K562 (cell line): ENCODE results near the gene NLGN2. TPM values are rescaled to one million over a fixed set of nuclear protein-coding genes. Genes with fewer than 3 reads are reported as not detected.

Experiments
- ATAC-seq: fragments of 200-7000 bp; cut with Tn5 transposase; 3 replicates; pipeline ENCODE4 v1.9.1; 2020; ENCODE audit warnings: moderate library complexity
- BruUV-seq: library from RNA; stranded (reverse); fragments of 400-500 nt; replicated peaks from 2 replicates; lab custom pipeline; 2021; lab: Mats Ljungman, UMichigan
- CTCF ChIA-PET: fragments of 300-600 bp; formaldehyde crosslinking; extraction: SDS; loops from one replicate; lab custom pipeline; 2021; ENCODE audit warnings: low intra/inter-chr PET ratio; lab: Yijun Ruan, JAX
- POLR2A ChIA-PET: fragments of 300-600, 350-650 bp; sonication (Branson Sonifier 250); formaldehyde crosslinking; extraction: SDS; loops from one replicate; lab custom pipeline; 2021; ENCODE audit warnings: antibody characterized with exemption, inconsistent platforms; lab: Yijun Ruan, JAX
- DNase-seq, 4 experiments: peaks; one replicate each; pipeline versions ENCODE4 v3.0.0 to v3.0.0-alpha.2; 2011 to 2018; ENCODE audit warnings: low spot score in 3 of 4, mixed read lengths in 3 of 4; ENCODE audit errors: extremely low read depth in 1 of 4
- FAIRE-seq: peaks from 2 replicates; lab custom pipeline; 2011; peaks lifted over from hg19 to GRCh38; lab: Jason Lieb, UNC
- H2AFZ ChIP-seq: 2 replicates; pipeline ENCODE4 v1.6.0; 2011; ENCODE audit warnings: low read depth, low read length, control low read depth, inconsistent platforms
- H3K27ac ChIP-seq: fragments of 200-600 bp; 3 replicates; pipeline ENCODE4 v1.8.0; 2011; ENCODE audit warnings: low read depth, mild to moderate bottlenecking, control low read depth, inconsistent platforms, low read length, moderate library complexity, mixed read lengths; ENCODE audit errors: extremely low read depth
- H3K27me3 ChIP-seq, 2 experiments: fragments of 300-600 bp in 1 of 2; 2 replicates in 1 of 2; 3 replicates in 1 of 2; pipeline versions ENCODE4 v1.6.0 to v1.8.0; 2011; ENCODE audit warnings: inconsistent platforms in 2 of 2, low read length in 2 of 2, mild to moderate bottlenecking in 1 of 2, mixed read lengths in 1 of 2, moderate library complexity in 1 of 2; ENCODE audit not compliant: control insufficient read depth in 2 of 2, insufficient read depth in 2 of 2
- H3K36me3 ChIP-seq: fragments of 300-600 bp; 3 replicates; pipeline ENCODE4 v1.8.0; 2011; ENCODE audit warnings: mild to moderate bottlenecking, low read length, inconsistent platforms; ENCODE audit not compliant: control insufficient read depth, insufficient read depth
- H3K4me1 ChIP-seq, 2 experiments: fragments of 200-600 bp in 1 of 2; replicated peaks in 1 of 2; 2 replicates in 1 of 2; 3 replicates in 1 of 2; pipeline versions ENCODE4 v1.5.1 to v1.8.0; 2011; ENCODE audit warnings: inconsistent platforms in 2 of 2, low read length in 2 of 2, mild to moderate bottlenecking in 1 of 2, mixed read lengths in 1 of 2, moderate library complexity in 1 of 2; ENCODE audit not compliant: control insufficient read depth in 2 of 2, insufficient read depth in 2 of 2
- H3K4me2 ChIP-seq: 2 replicates; pipeline ENCODE4 v1.6.1; 2011; ENCODE audit warnings: low read length, control low read depth, inconsistent platforms, mixed read lengths; ENCODE audit not compliant: insufficient read depth
- H3K4me3 ChIP-seq: fragments of 200-600 bp; sonication (generic), shearing (Covaris generic); 2 replicates; pipeline ENCODE4 v1.5.1; 2016; ENCODE audit warnings: control low read depth, inconsistent platforms
- H3K79me2 ChIP-seq: fragments of 200-600 bp; 3 replicates; pipeline ENCODE4 v1.8.0; 2011; ENCODE audit warnings: low read length, inconsistent platforms; ENCODE audit not compliant: control insufficient read depth, insufficient read depth
- H3K9ac ChIP-seq, 2 experiments: 2 replicates each; pipeline versions ENCODE4 v1.6.0 to v1.6.1; 2011; ENCODE audit warnings: low read depth in 2 of 2, low read length in 2 of 2, control low read depth in 1 of 2, inconsistent platforms in 1 of 2, mild to moderate bottlenecking in 1 of 2, mixed read lengths in 1 of 2; ENCODE audit not compliant: insufficient read depth in 1 of 2
- H3K9me1 ChIP-seq: one replicate; pipeline ENCODE4 v1.6.0; 2011; ENCODE audit warnings: inconsistent platforms, mild to moderate bottlenecking, low read length, moderate library complexity; ENCODE audit not compliant: control insufficient read depth, insufficient read depth
- H3K9me3 ChIP-seq: replicated peaks from 2 replicates; pipeline ENCODE4 v1.5.1; 2011; ENCODE audit warnings: low read depth, low read length, inconsistent platforms; ENCODE audit not compliant: control insufficient read depth, insufficient read depth
- H4K20me1 ChIP-seq: replicated peaks from 2 replicates; pipeline ENCODE4 v1.6.1; 2011; ENCODE audit warnings: low read length, inconsistent platforms, mixed read lengths; ENCODE audit not compliant: control insufficient read depth, insufficient read depth
- AFF1 ChIP-seq, 2 experiments: fragments of 450-650 bp; IDR thresholded peaks; 2 replicates each; pipeline ENCODE4 v1.6.1; 2018; ENCODE audit warnings: mild to moderate bottlenecking in 2 of 2, low read depth in 1 of 2; ENCODE audit not compliant: partially characterized antibody in 2 of 2
- E2F5 ChIP-seq: sonication (generic); formaldehyde crosslinking; IDR thresholded peaks from 2 replicates; pipeline ENCODE4 v1.8.0; 2022; ENCODE audit warnings: mild to moderate bottlenecking, missing genetic modification reagents
- FOXA3 ChIP-seq, 2 experiments: fragments of 450-650 bp in 1 of 2; sonication (generic) in 1 of 2; formaldehyde crosslinking; IDR thresholded peaks in 1 of 2; conservative IDR thresholded peaks in 1 of 2; 2 replicates each; pipeline versions ENCODE4 v1.4.0 to v1.8.0; 2020 to 2022; ENCODE audit warnings: mild to moderate bottlenecking in 2 of 2, missing genetic modification reagents in 1 of 2
- ILK ChIP-seq: fragments of 450-650 bp; IDR thresholded peaks from 2 replicates; pipeline ENCODE4 v1.6.1; 2016; ENCODE audit warnings: missing genetic modification characterization, low read depth, mild to moderate bottlenecking, missing compliant biosample characterization, moderate library complexity, borderline replicate concordance
- NFE2L1 ChIP-seq: fragments of 450-650 bp; IDR thresholded peaks from 2 replicates; pipeline ENCODE4 v1.6.1; 2016; ENCODE audit warnings: missing genetic modification characterization, low read depth, mild to moderate bottlenecking, missing compliant biosample characterization, moderate library complexity, borderline replicate concordance
- SMAD1 ChIP-seq: fragments of 150-350 bp; IDR thresholded peaks from 2 replicates; pipeline ENCODE4 v1.6.1; 2014; ENCODE audit warnings: low read length, low read depth; ENCODE audit not compliant: partially characterized antibody
- SMAD4 ChIP-seq: fragments of 250-450 bp; sonication (Bioruptor Pico); conservative IDR thresholded peaks from 2 replicates; pipeline ENCODE4 v1.8.0; 2021; ENCODE audit warnings: inconsistent platforms, mild to moderate bottlenecking, moderate library complexity
- SNRNP70 ChIP-seq: fragments of 200-400 bp; formaldehyde crosslinking; optimal IDR thresholded peaks from 2 replicates; pipeline ENCODE3; 2017; ENCODE audit warnings: low read depth, low read length
- SOX6 ChIP-seq: fragments of 450-650 bp; IDR thresholded peaks from 2 replicates; pipeline ENCODE4 v1.6.1; 2014; ENCODE audit warnings: mild to moderate bottlenecking
- ZHX1 ChIP-seq: fragments of 150-350 bp; conservative IDR thresholded peaks from 2 replicates; pipeline ENCODE4 v1.6.1; 2014; ENCODE audit warnings: low read length
- WGBS: fragments of 100-300 bp; shearing (Covaris generic); methylation state at CpG from one replicate; pipeline ENCODE4 v1.1.6; 2016; ENCODE audit warnings: low coverage, mixed read lengths; ENCODE audit not compliant: insufficient coverage; ENCODE audit errors: missing lambda C conversion rate; 5-methylcytosine and 5-hydroxymethylcytosine counted together
- in situ Hi-C: fragments of 300-500 bp; cut with MboI; formaldehyde crosslinking; loops from 4 replicates; pipeline ENCODE4 v1.15.0; 2018; ENCODE audit warnings: inconsistent platforms, mixed read lengths
- intact Hi-C: fragments of 100-400 bp; cut with micrococcal nuclease; formaldehyde crosslinking; loops from 2 replicates; pipeline ENCODE4 v1.14.2; 2022
- polyA plus RNA-seq, 8 experiments: library from polyadenylated mRNA; depleted of rRNA in 4 of 8; stranded (reverse) in 5 of 8; unstranded in 3 of 8; fragments of >200 nt; fragmentation: Nextera tagmentation in 2 of 8; fragmentation: Illumina TruSeq in 1 of 8; extraction: Ambion mirVana in 2 of 8; extraction: Trizol in 1 of 8; gene quantifications; 2 replicates each; pipeline versions ENCODE4 v1.2.1 to v1.2.3, GENCODE V29; 2011 to 2014; ENCODE audit warnings: inconsistent platforms in 1 of 8, missing spikeins in 1 of 8
- total RNA-seq, 7 experiments: library from RNA; depleted of rRNA in 6 of 7; stranded (reverse); fragments of >200 nt in 6 of 7; fragmentation: Illumina TruSeq in 2 of 7; extraction: Trizol in 2 of 7; gene quantifications; 2 replicates each; pipeline versions ENCODE4 v1.2.1 to v1.2.3, GENCODE V29; 2011 to 2021; ENCODE audit warnings: low replicate concordance in 1 of 7

The NLGN2 gene
- total and polyA plus RNA-seq, 9 of the 15 experiments (the other 6 are each of a cell fraction or from before 2014, with no cell fraction given): 0.11 to 7.8 (median 0.77) TPM

GRCh38 chr17:7409716-7410115 is 2.1 kb downstream of the NLGN2 start:
- no peak overlapping the region for H2AFZ ChIP-seq

More at GRCh38 chr17:7409716-7410115, 2.1 kb downstream of the NLGN2 start:
- no peak overlapping the region for H3K4me3 ChIP-seq
- H3K9me1 ChIP-seq: no peaks in the 10 kb centered on the region
- 67% methylated on average over 6 of the region's 6 CpGs for WGBS
- no peak overlapping the region for H3K9ac ChIP-seq
- H4K20me1 ChIP-seq: no peaks in the 10 kb centered on the region
- H3K27me3 ChIP-seq: no peaks in the 10 kb centered on the region
- FAIRE-seq: no peak
- 0 out of 3 replicates have a peak, but pooled peaks cover 3% of the 10 kb centered on the region for H3K36me3 ChIP-seq
- no peaks in the 10 kb centered on the region for H3K79me2 ChIP-seq
- peaks cover 4 to 22% of the 10 kb centered on the region in 2 experiments; a peak in 3 of 5 replicates for H3K4me1 ChIP-seq
- TF ChIP-seq E2F5 (CRISPR knock-in tag) (no peak), SMAD4 (CRISPR knock-in tag) (no peak), AFF1 (IDR thresholded peaks at IDR 0.05; ENCODE audit: low read depth in 1 of 2, partially characterized antibody in 2 of 2) (no peak), NFE2L1 (no peak), SNRNP70 (no peak), SOX6 (no peak), ZHX1 (no peak), FOXA3 (CRISPR knock-in tag; conservative IDR thresholded peaks at IDR 0.05 in 1 of 2, IDR thresholded peaks at IDR 0.05 in 1 of 2) (no peak), ILK (tag) (no peak), SMAD1 (no peak)
- TF ChIP-seq, all 486 proteins: peak for 0
- Histone ChIP-seq H3K27ac (no peak overlapping the region), H3K4me2 (no peak overlapping the region), H3K9me3 (no peaks in the 10 kb centered on the region)
- ChIA-PET CTCF (no interaction called here), POLR2A (no interaction called here)
- no peak for ATAC-seq
- in situ Hi-C loops: no loop called here
- no TSS peak for BruUV-seq
- intact Hi-C loops: no loop called here
- DNase-seq: no peak
